Astrocyte (in vitro differentiated cells and primary cell): ENCODE measurements around the gene HNRNPL.
"Not testable (repeated sequence)": the region's sequence is repeated elsewhere in the genome, so short reads cannot be mapped to it uniquely, and the experiment has no call there.

Experiments used
- EZH2 ChIP-seq: IDR thresholded peaks from 2 replicates; pipeline ENCODE4 v1.6.1; 2012; ENCODE audit warnings: mild to moderate bottlenecking, low read length, inconsistent platforms; ENCODE audit not compliant: insufficient read depth
- TF ChIP-seq, protein P1 (sequence below): IDR thresholded peaks from 2 replicates; pipeline ENCODE4 v1.5.1; 2011; ENCODE audit warnings: low read depth, mild to moderate bottlenecking, inconsistent platforms, low read length, moderate library complexity; ENCODE audit not compliant: insufficient read depth

GRCh38 chr19:38807374-38808098 is 42.2 kb downstream of the HNRNPL start:
- TF ChIP-seq, protein P1, sequence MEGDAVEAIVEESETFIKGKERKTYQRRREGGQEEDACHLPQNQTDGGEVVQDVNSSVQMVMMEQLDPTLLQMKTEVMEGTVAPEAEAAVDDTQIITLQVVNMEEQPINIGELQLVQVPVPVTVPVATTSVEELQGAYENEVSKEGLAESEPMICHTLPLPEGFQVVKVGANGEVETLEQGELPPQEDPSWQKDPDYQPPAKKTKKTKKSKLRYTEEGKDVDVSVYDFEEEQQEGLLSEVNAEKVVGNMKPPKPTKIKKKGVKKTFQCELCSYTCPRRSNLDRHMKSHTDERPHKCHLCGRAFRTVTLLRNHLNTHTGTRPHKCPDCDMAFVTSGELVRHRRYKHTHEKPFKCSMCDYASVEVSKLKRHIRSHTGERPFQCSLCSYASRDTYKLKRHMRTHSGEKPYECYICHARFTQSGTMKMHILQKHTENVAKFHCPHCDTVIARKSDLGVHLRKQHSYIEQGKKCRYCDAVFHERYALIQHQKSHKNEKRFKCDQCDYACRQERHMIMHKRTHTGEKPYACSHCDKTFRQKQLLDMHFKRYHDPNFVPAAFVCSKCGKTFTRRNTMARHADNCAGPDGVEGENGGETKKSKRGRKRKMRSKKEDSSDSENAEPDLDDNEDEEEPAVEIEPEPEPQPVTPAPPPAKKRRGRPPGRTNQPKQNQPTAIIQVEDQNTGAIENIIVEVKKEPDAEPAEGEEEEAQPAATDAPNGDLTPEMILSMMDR, result not testable (repeated sequence)
- TF ChIP-seq EZH2, result not testable (repeated sequence)
